ENCODE data around the gene INVS. TPM values are rescaled to one million over a fixed set of nuclear protein-coding genes. Genes with fewer than 3 reads are reported as not detected.
A peak's percentile ranks its signal among the peaks of the same experiment; 100 is the strongest.

Gene INVS
- total and polyA plus RNA-seq, 2 experiments from 2014 or later, result 4.1 to 8.7 TPM

DNA sequence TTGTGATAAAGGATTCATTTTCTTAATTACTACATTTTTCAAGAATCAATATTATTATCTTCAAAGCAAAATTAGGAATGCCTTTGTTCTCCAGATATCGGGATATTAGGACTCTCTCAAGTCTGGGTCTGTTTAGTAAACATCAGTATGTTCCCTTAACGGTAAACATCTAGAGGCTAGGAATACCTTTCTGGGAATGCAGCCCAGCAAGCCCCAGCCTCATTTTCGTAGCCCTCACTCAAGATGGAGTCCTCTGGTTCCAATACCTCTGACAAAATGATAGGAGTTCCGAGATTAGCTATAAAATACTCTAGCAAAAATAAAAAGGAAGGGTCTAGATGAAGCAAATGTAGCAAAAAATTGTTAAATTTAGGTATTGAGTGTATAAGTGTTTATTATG lies 169.2 kb downstream of the INVS start:
- H3K4me1 Mint-ChIP-seq, result peaks cover 7% of the 10 kb centered on the region; the same call in 2 of the 3 replicates
- H3K9me2 ChIP-seq (ENCODE audit: insufficient read depth), result no peaks in the 10 kb centered on the region
- H3K79me2 ChIP-seq (replicated peaks; ENCODE audit: insufficient read depth), result no peaks in the 10 kb centered on the region
- H4K20me1 ChIP-seq (replicated peaks; ENCODE audit: insufficient read depth), result no peaks in the 10 kb centered on the region
- no peak overlapping the region for H2AFZ ChIP-seq
- no peak overlapping the region for H3K27ac Mint-ChIP-seq
- peaks cover 10% of the 10 kb centered on the region; the same call in 2 of the 3 replicates for H3K36me3 Mint-ChIP-seq (ENCODE audit: low read depth)
- no peaks in the 10 kb centered on the region for H3F3A ChIP-seq (replicated peaks; ENCODE audit: low read depth)
- no peak overlapping the region for H3K4me3 Mint-ChIP-seq
- no peak for ATAC-seq
- peak; percentile 18 for DNase-seq (ENCODE audit: low spot score)
- TF ChIP-seq JUNB (IDR thresholded peaks at IDR 0.05; ENCODE audit: unreplicated experiment) (no peak), EZH2 (IDR thresholded peaks at IDR 0.05; ENCODE audit: low read depth, unreplicated experiment) (no peak), NANOG (IDR thresholded peaks at IDR 0.05; ENCODE audit: borderline replicate concordance) (no peak), POLR2AphosphoS5 (IDR thresholded peaks at IDR 0.05; ENCODE audit: low read depth) (no peak), ZNF331 (CRISPR knock-in tag; IDR thresholded peaks at IDR 0.05; ENCODE audit: low read depth) (no peak), EZH2phosphoT487 (IDR thresholded peaks at IDR 0.05; ENCODE audit: unreplicated experiment) (no peak), STAT1 (IDR thresholded peaks at IDR 0.05; ENCODE audit: unreplicated experiment) (no peak)
- TF ChIP-seq, protein P1, sequence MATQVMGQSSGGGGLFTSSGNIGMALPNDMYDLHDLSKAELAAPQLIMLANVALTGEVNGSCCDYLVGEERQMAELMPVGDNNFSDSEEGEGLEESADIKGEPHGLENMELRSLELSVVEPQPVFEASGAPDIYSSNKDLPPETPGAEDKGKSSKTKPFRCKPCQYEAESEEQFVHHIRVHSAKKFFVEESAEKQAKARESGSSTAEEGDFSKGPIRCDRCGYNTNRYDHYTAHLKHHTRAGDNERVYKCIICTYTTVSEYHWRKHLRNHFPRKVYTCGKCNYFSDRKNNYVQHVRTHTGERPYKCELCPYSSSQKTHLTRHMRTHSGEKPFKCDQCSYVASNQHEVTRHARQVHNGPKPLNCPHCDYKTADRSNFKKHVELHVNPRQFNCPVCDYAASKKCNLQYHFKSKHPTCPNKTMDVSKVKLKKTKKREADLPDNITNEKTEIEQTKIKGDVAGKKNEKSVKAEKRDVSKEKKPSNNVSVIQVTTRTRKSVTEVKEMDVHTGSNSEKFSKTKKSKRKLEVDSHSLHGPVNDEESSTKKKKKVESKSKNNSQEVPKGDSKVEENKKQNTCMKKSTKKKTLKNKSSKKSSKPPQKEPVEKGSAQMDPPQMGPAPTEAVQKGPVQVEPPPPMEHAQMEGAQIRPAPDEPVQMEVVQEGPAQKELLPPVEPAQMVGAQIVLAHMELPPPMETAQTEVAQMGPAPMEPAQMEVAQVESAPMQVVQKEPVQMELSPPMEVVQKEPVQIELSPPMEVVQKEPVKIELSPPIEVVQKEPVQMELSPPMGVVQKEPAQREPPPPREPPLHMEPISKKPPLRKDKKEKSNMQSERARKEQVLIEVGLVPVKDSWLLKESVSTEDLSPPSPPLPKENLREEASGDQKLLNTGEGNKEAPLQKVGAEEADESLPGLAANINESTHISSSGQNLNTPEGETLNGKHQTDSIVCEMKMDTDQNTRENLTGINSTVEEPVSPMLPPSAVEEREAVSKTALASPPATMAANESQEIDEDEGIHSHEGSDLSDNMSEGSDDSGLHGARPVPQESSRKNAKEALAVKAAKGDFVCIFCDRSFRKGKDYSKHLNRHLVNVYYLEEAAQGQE (IDR thresholded peaks at IDR 0.05; ENCODE audit: unreplicated experiment), result no peak
- TF ChIP-seq, protein P2, sequence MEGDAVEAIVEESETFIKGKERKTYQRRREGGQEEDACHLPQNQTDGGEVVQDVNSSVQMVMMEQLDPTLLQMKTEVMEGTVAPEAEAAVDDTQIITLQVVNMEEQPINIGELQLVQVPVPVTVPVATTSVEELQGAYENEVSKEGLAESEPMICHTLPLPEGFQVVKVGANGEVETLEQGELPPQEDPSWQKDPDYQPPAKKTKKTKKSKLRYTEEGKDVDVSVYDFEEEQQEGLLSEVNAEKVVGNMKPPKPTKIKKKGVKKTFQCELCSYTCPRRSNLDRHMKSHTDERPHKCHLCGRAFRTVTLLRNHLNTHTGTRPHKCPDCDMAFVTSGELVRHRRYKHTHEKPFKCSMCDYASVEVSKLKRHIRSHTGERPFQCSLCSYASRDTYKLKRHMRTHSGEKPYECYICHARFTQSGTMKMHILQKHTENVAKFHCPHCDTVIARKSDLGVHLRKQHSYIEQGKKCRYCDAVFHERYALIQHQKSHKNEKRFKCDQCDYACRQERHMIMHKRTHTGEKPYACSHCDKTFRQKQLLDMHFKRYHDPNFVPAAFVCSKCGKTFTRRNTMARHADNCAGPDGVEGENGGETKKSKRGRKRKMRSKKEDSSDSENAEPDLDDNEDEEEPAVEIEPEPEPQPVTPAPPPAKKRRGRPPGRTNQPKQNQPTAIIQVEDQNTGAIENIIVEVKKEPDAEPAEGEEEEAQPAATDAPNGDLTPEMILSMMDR (conservative IDR thresholded peaks at IDR 0.05; ENCODE audit: low read depth in 2 of 2), result no peak
- no peaks in the 10 kb centered on the region for H3K27me3 ChIP-seq (ENCODE audit: insufficient read depth)
- H3K27ac ChIP-seq (ENCODE audit: low read depth), result no peak overlapping the region
- H3K4me1 ChIP-seq (ENCODE audit: insufficient read depth), result no peaks in the 10 kb centered on the region; the same call in 1 of the 2 replicates
- no peaks in the 10 kb centered on the region for H3K36me3 ChIP-seq (ENCODE audit: insufficient read depth)
- no peaks in the 10 kb centered on the region for H3K9me3 Mint-ChIP-seq
- no peak overlapping the region for H3K4me3 ChIP-seq
- no peaks in the 10 kb centered on the region for H3K27me3 Mint-ChIP-seq (ENCODE audit: insufficient read depth, low read depth, poor library complexity)
- H3K4me2 ChIP-seq, result no peak overlapping the region

DNA sequence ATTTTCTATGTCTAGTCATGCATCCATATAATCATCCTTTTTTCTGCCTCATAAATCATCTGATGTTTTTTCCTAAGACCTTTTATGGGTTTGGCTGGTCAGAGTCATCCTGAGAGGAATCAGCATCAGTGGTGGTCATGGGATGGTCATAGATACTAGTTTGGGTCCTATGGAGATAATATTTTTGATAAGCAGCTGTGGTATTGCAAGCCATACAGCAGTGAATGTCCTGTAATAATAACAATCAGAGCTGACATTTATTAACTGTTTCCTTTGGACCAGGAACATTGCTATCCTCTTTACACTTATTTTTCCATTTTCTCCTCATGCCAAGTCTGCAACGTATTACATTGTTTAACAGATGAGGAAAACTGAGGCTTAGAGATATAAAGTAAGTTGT lies 170.6 kb downstream of the INVS start:
- no peaks in the 10 kb centered on the region for H3K36me3 ChIP-seq (ENCODE audit: insufficient read depth)
- ATAC-seq, result no peak
- H3K4me2 ChIP-seq, result no peak overlapping the region
- Mint-ChIP-seq H3K4me3 (no peak overlapping the region), H3K36me3 (ENCODE audit: low read depth) (peaks cover 10% of the 10 kb centered on the region; the same call in 2 of the 3 replicates), H3K27me3 (ENCODE audit: insufficient read depth, low read depth, poor library complexity) (peaks cover 2% of the 10 kb centered on the region), H3K27ac (no peak overlapping the region), H3K4me1 (peaks cover 7% of the 10 kb centered on the region; the same call in 2 of the 3 replicates), H3K9me3 (no peaks in the 10 kb centered on the region)
- H3K27ac ChIP-seq (ENCODE audit: low read depth), result no peak overlapping the region
- no peak overlapping the region for H2AFZ ChIP-seq
- H3F3A ChIP-seq (replicated peaks; ENCODE audit: low read depth), result no peaks in the 10 kb centered on the region
- H3K4me3 ChIP-seq, result no peak overlapping the region
- no peaks in the 10 kb centered on the region for H3K79me2 ChIP-seq (replicated peaks; ENCODE audit: insufficient read depth)
- no peaks in the 10 kb centered on the region for H3K9me2 ChIP-seq (ENCODE audit: insufficient read depth)
- no peaks in the 10 kb centered on the region; the same call in 1 of the 2 replicates for H3K4me1 ChIP-seq (ENCODE audit: insufficient read depth)
- no peaks in the 10 kb centered on the region for H3K27me3 ChIP-seq (ENCODE audit: insufficient read depth)
- H4K20me1 ChIP-seq (replicated peaks; ENCODE audit: insufficient read depth), result no peaks in the 10 kb centered on the region
- TF ChIP-seq ZNF331 (CRISPR knock-in tag; IDR thresholded peaks at IDR 0.05; ENCODE audit: low read depth), result no peak
- no peak for TF ChIP-seq CREB1 (CRISPR knock-in tag; IDR thresholded peaks at IDR 0.05; ENCODE audit: low read depth)
- no peak for TF ChIP-seq POLR2AphosphoS5 (IDR thresholded peaks at IDR 0.05; ENCODE audit: low read depth)
- TF ChIP-seq EZH2 (IDR thresholded peaks at IDR 0.05; ENCODE audit: low read depth, unreplicated experiment), result no peak
- no peak for TF ChIP-seq ZNF114 (CRISPR knock-in tag; IDR thresholded peaks at IDR 0.05)
- no peak for DNase-seq (ENCODE audit: low spot score)

All from GM23338 (cell line).